ENCODE results near the gene CACNA1F. TPM values are rescaled to one million over a fixed set of nuclear protein-coding genes. Genes with fewer than 3 reads are reported as not detected.

The CACNA1F gene
- total and polyA plus RNA-seq, 4 donors, result 0.10 to 0.55 (median 0.42) TPM

DNA sequence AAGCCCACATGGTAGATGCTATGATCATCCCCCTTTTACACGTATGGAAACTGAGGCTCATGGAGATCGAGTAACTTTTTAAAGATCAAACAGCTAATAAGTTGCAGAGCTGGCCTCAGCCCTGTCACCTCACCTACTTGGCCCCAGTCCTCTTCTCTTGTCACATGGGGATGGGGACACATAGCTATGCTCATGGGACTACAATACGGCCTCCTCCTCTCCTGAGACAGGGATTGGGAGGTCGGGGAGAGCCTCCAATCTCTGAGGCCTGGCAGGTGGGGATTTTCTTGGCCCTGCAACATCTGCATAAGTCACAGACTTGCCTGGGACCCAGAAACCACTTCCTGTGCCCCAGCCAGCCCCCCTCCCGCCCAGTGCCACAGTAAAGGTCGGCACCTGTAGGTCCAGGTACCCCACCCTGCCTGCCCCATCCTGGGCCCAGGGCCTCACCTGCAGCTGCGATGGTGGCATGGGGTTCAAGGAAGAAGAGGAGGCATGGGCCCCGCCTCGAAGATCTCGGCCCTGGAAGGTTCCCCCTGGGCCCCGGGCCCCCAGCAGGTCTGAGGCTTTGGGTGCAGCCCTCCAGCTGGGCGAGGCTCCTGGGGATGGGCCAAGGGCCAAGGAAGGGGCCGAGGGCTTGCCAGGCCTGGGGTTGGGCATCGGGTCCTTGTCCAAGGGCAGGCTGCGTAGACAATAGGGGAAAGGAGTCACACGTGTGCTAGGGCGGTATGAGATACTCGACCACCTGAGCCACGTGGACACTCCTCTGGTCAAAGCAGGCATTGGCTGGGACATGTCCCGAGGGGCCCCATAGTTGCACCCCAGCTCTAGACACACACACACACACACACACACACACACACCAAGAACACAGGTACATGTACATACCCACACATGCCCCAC, 25.0 kb upstream of the CACNA1F start:
- H3K36me3 ChIP-seq (ENCODE audit: control insufficient read depth in 4 of 4, insufficient read depth in 4 of 4, low read length in 4 of 4), result no peaks in the 10 kb centered on the region
- DNase-seq, result no peak
- TF ChIP-seq, protein P1, sequence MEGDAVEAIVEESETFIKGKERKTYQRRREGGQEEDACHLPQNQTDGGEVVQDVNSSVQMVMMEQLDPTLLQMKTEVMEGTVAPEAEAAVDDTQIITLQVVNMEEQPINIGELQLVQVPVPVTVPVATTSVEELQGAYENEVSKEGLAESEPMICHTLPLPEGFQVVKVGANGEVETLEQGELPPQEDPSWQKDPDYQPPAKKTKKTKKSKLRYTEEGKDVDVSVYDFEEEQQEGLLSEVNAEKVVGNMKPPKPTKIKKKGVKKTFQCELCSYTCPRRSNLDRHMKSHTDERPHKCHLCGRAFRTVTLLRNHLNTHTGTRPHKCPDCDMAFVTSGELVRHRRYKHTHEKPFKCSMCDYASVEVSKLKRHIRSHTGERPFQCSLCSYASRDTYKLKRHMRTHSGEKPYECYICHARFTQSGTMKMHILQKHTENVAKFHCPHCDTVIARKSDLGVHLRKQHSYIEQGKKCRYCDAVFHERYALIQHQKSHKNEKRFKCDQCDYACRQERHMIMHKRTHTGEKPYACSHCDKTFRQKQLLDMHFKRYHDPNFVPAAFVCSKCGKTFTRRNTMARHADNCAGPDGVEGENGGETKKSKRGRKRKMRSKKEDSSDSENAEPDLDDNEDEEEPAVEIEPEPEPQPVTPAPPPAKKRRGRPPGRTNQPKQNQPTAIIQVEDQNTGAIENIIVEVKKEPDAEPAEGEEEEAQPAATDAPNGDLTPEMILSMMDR (IDR thresholded peaks at IDR 0.05; ENCODE audit: control extremely low read depth, extremely low read depth), result no peak
- ATAC-seq (ENCODE audit: insufficient read depth, low FRiP score), result no peak
- H3K9ac ChIP-seq (ENCODE audit: insufficient read depth in 1 of 2, low read length in 2 of 2), result no peak overlapping the region
- WGBS, 2 donors, result 69 to 76% methylated on average over 15 to 20 of the region's 20 CpGs
- no peaks in the 10 kb centered on the region for H3K4me1 ChIP-seq (ENCODE audit: control insufficient read depth in 5 of 5, insufficient read depth in 5 of 5, low read length in 5 of 5)
- H3K4me3 ChIP-seq, result no peak overlapping the region
- H3K27me3 ChIP-seq (ENCODE audit: control insufficient read depth in 3 of 3, insufficient read depth in 3 of 3, low read length in 2 of 3), result no peaks in the 10 kb centered on the region
- H3K9me3 ChIP-seq (ENCODE audit: control insufficient read depth in 4 of 4, insufficient read depth in 3 of 4, low read length in 3 of 4), result peaks cover 0 to 3% (median 0%) of the 10 kb centered on the region in 4 donors
- no peak overlapping the region for H3K27ac ChIP-seq (ENCODE audit: low read depth in 1 of 2, low read length in 1 of 2)

- WGBS, 2 donors, result 77 to 86% methylated on average over 13 to 14 of the region's 14 CpGs
- DNase-seq (no peak), ATAC-seq (ENCODE audit: insufficient read depth, low FRiP score) (no peak)
- Histone ChIP-seq H3K27me3 (ENCODE audit: control insufficient read depth in 3 of 3, insufficient read depth in 3 of 3, low read length in 2 of 3) (no peaks in the 10 kb centered on the region), H3K9ac (ENCODE audit: insufficient read depth in 1 of 2, low read length in 2 of 2) (no peak overlapping the region), H3K36me3 (ENCODE audit: control insufficient read depth in 4 of 4, insufficient read depth in 4 of 4, low read length in 4 of 4) (no peaks in the 10 kb centered on the region), H3K27ac (ENCODE audit: low read depth in 1 of 2, low read length in 1 of 2) (no peak overlapping the region), H3K4me1 (ENCODE audit: control insufficient read depth in 5 of 5, insufficient read depth in 5 of 5, low read length in 5 of 5) (no peaks in the 10 kb centered on the region), H3K4me3 (no peak overlapping the region), H3K9me3 (ENCODE audit: control insufficient read depth in 4 of 4, insufficient read depth in 3 of 4, low read length in 3 of 4) (peaks cover 0 to 3% (median 0%) of the 10 kb centered on the region in 4 donors)
- TF ChIP-seq, protein P1 (IDR thresholded peaks at IDR 0.05; ENCODE audit: control extremely low read depth, extremely low read depth), result no peak
Measured at GRCh38 chrX:49257074-49257790, 24.1 kb upstream of the CACNA1F start.

DNA sequence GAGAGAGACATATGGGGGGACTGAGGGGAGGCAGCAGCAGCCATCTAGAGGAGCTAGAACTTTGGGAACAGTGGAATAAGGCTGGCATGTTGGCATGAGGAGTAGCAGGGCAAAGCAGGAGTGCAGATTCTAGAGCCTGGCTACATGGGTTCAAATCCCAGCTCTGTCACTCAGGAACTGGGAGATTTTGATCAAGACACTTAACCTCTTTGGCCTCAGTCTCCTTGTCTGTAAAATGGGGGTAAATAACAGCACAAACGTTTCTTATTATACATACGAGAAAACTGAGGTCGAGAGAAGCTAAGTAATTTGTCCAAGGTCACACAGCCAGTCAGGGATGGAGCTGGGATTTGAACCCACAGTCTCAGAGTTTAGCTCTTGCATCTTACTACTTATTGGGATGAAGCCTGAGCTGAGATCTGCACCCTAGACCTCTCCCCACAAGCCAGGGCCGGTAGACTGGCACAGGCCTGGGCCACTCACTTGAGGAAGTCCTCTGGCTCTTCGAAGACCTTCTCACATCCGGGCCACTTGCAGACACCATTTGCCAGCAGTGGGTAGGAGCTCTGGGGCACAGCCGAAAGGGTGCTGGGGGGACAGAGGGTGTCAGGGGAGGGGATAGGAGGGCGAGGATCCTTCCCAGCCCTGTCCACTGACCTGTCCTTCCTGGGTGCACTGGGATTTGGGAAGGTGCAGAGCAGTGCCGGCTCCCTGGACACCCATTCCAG, 23.3 kb upstream of the CACNA1F start:
- H3K36me3 ChIP-seq (ENCODE audit: control insufficient read depth in 4 of 4, insufficient read depth in 4 of 4, low read length in 4 of 4), result no peaks in the 10 kb centered on the region
- no peaks in the 10 kb centered on the region for H3K27me3 ChIP-seq (ENCODE audit: control insufficient read depth in 3 of 3, insufficient read depth in 3 of 3, low read length in 2 of 3)
- no peak overlapping the region for H3K4me3 ChIP-seq
- H3K9ac ChIP-seq (ENCODE audit: insufficient read depth in 1 of 2, low read length in 2 of 2), result no peak overlapping the region
- H3K9me3 ChIP-seq (ENCODE audit: control insufficient read depth in 4 of 4, insufficient read depth in 3 of 4, low read length in 3 of 4), result no peaks in the 10 kb centered on the region
- no peaks in the 10 kb centered on the region for H3K4me1 ChIP-seq (ENCODE audit: control insufficient read depth in 5 of 5, insufficient read depth in 5 of 5, low read length in 5 of 5)
- WGBS, 2 donors, result 74 to 96% methylated on average over 7 to 9 of the region's 9 CpGs
- DNase-seq (no peak), ATAC-seq (ENCODE audit: insufficient read depth, low FRiP score) (no peak)
- TF ChIP-seq, protein P1 (IDR thresholded peaks at IDR 0.05; ENCODE audit: control extremely low read depth, extremely low read depth), result no peak
- H3K27ac ChIP-seq (ENCODE audit: low read depth in 1 of 2, low read length in 1 of 2), result no peak overlapping the region

Measured in lung (tissue), 12 donors.